HG03460 (cell line): ENCODE results near the gene CC2D1A.

Source experiments
- ATAC-seq: cut with Tn5 transposase; IDR thresholded peaks from one replicate; pipeline ENCODE4 v1.9.1; 2021; ENCODE audit not compliant: unreplicated experiment

Gene CC2D1A

DNA sequence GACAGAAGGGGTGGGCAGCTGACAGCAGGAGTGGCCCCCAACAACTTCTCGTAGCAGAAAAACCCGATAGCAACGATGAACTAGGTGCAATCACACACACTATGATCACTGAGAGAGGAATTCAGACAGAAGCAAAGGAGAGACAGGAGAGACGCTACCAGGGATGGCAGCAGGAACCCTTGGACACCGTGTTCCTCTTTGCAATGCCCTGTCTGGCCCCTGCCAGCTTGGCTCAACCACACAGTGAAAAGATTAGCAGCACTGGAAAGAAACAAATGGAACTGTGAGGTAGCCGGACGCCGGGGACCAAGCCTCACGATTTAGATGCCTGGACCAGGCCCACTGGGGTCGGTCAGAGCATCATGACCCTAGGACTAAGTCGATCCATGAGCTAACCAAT, 69.9 kb downstream of the CC2D1A start:
- no peak for ATAC-seq

DNA sequence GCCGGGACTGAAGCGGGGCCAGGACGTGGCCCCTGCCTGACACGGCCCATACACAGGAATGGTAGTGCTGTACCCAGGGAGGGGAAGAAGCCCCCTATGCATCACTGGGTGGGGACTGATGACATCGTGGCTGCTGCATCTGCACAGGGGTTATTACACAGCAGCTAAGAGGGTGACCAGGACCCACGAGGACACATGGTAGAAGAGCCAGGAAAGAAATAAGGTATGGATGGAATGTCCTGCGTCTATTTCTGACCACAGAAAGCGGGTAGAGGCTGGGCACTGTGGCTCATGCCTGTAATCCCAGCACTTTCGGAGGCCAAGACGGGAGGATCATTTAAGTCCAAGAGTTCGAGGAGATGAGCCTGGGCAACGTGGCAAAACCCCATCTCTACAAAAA, 70.4 kb downstream of the CC2D1A start:
- no peak for ATAC-seq

DNA sequence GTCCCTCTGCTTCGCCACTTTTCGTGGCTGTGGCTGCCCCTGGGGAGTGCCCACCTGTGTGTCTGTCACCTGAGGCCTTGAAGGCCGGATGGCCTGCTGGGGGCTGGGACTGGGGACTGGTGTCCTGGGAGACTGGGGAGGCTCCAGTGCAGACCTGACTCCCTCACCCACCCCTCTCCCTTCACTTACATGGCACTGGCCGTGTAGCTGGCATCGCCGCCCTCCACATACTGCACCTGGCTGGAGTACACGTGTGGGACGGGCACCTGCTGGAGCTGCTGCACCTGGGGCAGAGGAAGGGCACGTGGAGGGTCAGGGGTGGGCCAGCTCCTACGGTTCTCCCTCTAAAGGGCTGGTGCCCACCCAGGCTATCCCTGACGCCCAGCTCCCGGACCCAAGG, 71.8 kb downstream of the CC2D1A start:
- no peak for ATAC-seq

DNA sequence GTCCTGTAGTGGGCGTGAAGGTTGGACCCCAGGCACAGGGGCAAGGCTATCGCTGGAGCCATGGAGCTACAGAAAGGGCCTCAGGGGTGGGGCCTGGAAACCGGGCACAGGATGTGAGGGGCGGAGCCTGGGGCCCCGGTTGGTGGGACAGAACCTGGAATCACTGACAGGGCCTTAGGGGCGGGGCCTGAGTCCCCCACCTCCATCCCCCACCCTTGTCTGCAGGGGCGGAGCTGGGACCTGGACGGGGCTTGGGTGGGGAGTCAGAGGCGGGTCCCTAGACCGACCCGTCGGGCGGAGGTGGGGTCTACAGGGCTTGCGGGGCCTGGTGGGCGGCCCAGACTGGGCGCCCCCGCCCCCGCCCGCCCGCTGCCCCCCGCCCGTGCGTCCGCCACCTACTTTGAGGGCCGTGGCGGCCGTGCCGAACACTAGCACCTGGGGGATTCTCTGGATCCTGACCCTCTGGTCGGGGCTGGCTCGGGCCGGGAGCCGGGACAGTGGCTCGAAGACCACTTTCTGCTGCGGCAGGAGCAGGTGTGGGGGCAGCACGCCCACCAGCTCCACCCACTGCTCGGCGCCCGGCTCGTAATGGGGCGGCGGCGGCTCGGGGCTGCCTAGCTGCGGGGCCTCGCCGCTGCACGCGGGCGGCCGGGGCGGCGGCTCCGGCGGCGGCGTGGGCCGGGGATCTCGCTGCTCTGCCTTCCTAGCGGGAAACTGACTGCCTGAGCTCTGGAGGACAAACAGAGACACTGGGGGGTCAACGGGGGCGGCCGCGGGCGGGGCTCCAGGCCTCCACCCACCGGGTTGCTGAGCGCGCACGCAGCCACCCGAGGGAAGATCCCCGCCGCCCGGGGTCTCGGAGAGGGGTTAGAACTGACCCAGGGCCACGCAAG, 72.6 kb downstream of the CC2D1A start:
- no peak for ATAC-seq

DNA sequence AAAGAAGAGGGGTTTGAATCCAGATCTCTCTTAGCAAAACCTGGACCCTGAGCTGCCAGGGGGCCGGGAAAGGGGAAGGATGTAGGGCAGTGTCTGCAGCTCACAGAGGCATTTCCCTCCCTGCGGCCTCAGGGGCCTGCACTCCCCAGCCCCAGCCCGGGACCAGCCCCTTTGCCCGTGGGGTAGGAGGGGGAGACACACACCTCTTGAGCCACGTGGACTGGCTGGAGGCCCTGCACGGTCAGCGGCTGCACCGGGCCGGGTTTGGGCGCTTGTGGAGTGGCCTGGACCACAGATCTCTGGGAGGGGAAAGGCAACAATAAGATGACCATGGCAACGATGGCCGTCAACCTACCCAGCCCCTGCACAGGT, 73.2 kb downstream of the CC2D1A start:
- no peak for ATAC-seq

DNA sequence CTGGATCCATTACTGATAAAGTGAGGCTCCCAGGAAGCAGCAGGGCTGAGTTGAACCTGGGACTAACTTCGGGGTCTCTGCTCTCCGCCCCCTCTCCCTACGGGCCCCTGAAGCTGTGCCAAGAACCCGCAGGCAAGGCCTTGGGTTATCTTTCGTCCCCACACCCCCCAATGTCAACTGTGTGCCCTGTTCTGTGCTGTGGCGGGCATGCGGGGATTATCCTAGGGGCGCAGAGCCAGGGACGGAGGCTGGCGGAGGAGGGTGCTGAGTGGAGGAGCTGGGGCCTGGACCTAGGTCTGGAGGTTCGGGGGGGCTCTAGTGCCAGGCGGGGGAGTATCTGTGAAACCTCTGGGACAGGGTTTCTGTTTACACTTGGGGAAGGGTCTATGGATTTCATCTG, 73.7 kb downstream of the CC2D1A start:
- no peak for ATAC-seq

DNA sequence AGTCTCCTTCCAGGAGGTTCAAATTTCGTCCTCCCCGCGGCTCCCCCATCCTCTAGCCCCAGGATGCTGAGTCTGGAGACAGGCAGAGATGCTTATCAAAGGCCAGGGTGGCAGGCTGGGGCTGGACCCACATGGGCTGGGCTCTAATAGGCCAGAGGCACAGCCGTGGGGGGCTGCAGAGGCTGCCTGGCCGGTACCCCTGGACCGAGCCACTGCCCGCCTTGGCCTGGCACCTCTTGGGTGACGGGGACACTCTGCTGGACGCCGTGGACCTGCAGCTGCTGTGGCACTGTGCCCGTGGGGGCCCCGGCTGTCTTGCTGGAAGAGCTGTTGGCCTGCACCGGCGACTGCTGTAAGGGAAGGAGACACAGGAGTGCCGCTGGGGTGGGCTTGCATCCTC, 74.3 kb downstream of the CC2D1A start:
- ATAC-seq: no peak
